Measurements from ENCODE around the gene CATSPERD.
"Not testable (repeated sequence)": the region's sequence is repeated elsewhere in the genome, so short reads cannot be mapped to it uniquely, and the experiment has no call there.

CATSPERD gene

DNA sequence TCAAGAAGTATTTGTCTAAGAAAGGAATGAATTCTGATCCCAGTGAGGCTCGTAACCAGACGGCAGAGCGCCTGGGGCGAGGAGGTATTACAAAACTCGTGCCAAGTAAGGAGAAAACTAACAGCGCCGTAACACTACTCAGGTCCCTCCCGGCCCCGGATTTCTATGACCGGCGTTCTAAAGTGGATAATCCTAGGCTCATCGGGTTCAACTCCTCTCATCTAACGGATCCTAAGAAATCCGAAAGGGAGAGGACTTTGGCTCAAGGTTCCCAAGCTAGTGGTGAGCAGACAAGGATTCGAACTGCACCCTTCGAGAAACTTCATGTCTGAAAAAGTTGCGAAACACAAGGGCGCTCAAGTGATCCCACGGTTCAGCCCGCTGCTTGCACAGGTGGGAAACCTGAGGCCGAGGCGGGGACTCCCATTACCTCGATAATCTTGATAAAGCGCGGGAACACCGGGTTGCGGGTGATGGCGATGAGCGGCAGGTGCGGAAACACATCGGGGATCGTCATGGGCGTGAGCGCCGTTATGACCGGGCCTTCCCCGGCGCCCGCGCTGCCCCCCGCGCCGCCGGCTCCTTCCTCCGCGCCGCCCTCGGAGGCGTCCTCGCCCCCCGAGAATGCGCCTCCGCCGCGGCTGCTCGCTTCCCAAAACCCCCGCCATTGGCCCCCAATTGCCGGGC is 1.0 kb upstream of the CATSPERD start:
- H3K9ac ChIP-seq (ENCODE audit: low read length), result peak overlapping the region; percentile 92
- H3K36me3 ChIP-seq (ENCODE audit: insufficient read depth, low read length), result no peaks in the 10 kb centered on the region
- H3K27ac ChIP-seq (ENCODE audit: low read depth, low read length), result peak overlapping the region; percentile 99
- peaks cover 14% of the 10 kb centered on the region for H3K4me1 ChIP-seq (ENCODE audit: insufficient read depth, low read length)
- peak overlapping the region; percentile 65 to 97 for H3K4me3 ChIP-seq (ENCODE audit: low read depth in 1 of 2, low read length in 2 of 2)
- H3K27me3 ChIP-seq (ENCODE audit: control insufficient read depth in 1 of 2, insufficient read depth in 2 of 2, low read length in 2 of 2), result no peaks in the 10 kb centered on the region
- no peaks in the 10 kb centered on the region for H3K9me3 ChIP-seq (ENCODE audit: low read length)

DNA sequence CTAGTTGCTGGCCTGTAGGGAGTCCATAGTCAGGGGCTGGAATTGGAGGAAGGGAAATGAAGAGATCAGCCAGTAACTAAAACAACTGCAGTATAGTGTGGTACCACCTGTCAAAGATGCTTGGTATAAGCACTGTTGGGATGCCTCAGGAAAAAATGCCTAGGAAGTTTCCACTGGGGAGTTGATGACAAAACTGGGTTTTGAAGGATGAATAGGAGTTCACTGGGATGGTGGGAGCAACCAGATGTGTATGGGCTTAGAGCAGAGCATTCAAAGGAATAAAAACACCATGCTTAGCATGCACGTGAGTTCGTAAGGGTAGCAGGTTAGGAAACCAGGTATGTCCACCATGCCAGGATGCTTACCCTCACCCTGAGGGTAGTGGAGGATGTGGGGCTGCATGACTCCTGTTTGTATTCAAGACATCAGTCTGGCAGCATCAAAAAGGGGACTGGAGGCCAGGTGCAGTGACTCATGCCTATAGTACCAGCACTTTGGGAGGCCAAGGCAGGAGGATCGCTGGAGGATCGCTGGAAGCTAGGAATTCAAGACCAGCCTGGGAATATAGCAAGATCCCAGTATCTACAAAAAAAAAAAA is 7.1 kb downstream of the CATSPERD start:
- no peaks in the 10 kb centered on the region for H3K4me1 ChIP-seq (ENCODE audit: insufficient read depth, low read length)
- no peaks in the 10 kb centered on the region for H3K9me3 ChIP-seq (ENCODE audit: low read length)
- H3K9ac ChIP-seq (ENCODE audit: low read length), result no peak overlapping the region
- no peaks in the 10 kb centered on the region for H3K27me3 ChIP-seq (ENCODE audit: control insufficient read depth in 1 of 2, insufficient read depth in 2 of 2, low read length in 2 of 2)
- no peak overlapping the region for H3K27ac ChIP-seq (ENCODE audit: low read depth, low read length)
- no peaks in the 10 kb centered on the region for H3K36me3 ChIP-seq (ENCODE audit: insufficient read depth, low read length)
- no peak overlapping the region for H3K4me3 ChIP-seq (ENCODE audit: low read depth in 1 of 2, low read length in 2 of 2)

DNA sequence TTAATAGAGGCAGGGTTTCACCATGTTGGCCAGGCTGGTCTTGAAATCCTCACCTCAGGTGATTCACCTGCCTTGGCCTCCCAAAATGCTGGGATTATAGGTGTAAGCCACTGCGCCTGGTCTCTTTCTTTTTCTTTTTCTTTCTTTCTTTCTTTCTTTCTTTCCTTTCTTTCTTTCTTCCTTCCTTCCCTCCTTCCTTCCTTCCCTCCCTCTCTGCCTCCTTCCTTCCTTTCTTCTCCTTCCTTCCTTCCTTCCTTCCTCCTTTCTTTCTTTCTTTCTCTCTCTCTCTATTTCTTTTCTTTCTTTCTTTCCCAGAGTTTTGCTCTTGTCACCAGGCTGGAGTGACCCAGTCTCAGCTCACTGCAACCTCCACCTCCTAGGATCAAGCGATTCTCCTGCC is 12.7 kb downstream of the CATSPERD start:
- H3K9ac ChIP-seq (ENCODE audit: low read length); H3K4me3 ChIP-seq (ENCODE audit: low read depth in 1 of 2, low read length in 2 of 2); H3K36me3 ChIP-seq (ENCODE audit: insufficient read depth, low read length); H3K4me1 ChIP-seq (ENCODE audit: insufficient read depth, low read length); H3K27ac ChIP-seq (ENCODE audit: low read depth, low read length); H3K27me3 ChIP-seq (ENCODE audit: control insufficient read depth in 1 of 2, insufficient read depth in 2 of 2, low read length in 2 of 2); H3K9me3 ChIP-seq (ENCODE audit: low read length): not testable (repeated sequence)

DNA sequence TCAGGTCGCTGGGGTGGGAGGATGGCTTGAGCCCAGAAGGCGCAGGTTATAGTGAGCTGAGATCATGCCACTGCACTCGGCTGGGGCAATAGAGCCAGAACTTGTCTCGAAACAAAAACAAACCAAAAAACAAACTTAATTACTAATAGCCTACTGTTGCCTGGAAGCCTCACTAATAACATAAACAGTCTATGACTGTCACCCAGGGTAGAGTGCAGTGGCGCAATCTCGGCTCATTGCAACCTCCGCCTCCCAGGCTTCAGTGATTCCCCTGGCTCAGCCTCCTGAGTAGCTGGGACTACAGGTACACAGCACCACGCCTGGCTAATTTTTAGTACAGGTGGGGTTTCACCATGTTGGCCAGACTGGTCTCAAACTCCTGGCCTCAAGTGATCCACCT is 18.0 kb downstream of the CATSPERD start:
- no peak overlapping the region for H3K4me3 ChIP-seq (ENCODE audit: low read depth in 1 of 2, low read length in 2 of 2)
- H3K27ac ChIP-seq (ENCODE audit: low read depth, low read length), result no peak overlapping the region
- no peaks in the 10 kb centered on the region for H3K27me3 ChIP-seq (ENCODE audit: control insufficient read depth in 1 of 2, insufficient read depth in 2 of 2, low read length in 2 of 2)
- H3K4me1 ChIP-seq (ENCODE audit: insufficient read depth, low read length), result no peaks in the 10 kb centered on the region
- no peak overlapping the region for H3K9ac ChIP-seq (ENCODE audit: low read length)
- no peaks in the 10 kb centered on the region for H3K9me3 ChIP-seq (ENCODE audit: low read length)
- H3K36me3 ChIP-seq (ENCODE audit: insufficient read depth, low read length), result no peaks in the 10 kb centered on the region

GRCh38 chr19:5742051-5742450 is 21.6 kb downstream of the CATSPERD start:
- H3K9ac ChIP-seq (ENCODE audit: low read length), result no peak overlapping the region
- H3K9me3 ChIP-seq (ENCODE audit: low read length), result no peaks in the 10 kb centered on the region
- no peak overlapping the region for H3K27ac ChIP-seq (ENCODE audit: low read depth, low read length)

DNA sequence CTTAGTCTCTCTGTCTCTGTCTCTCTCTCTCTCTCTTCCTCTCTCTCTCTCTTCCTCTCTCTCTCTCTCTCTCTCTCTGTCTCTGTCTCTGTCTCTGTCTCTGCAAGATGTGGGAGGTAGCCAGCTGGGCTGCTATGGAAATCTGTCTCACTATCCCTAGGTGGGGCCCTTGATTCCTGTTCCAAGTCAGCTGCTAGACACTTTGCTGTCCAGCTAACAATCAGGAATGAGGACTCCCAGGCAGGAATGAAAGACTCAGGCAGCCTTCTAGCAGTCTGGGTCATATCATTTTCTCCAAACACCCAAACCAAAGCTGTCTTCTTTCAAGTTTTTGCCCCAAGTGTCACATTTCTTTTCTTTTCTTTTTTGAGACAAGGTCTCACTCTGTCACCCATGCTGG is 23.2 kb downstream of the CATSPERD start:
- Histone ChIP-seq H3K27ac (ENCODE audit: low read depth, low read length) (no peak overlapping the region), H3K9me3 (ENCODE audit: low read length) (no peaks in the 10 kb centered on the region), H3K9ac (ENCODE audit: low read length) (no peak overlapping the region), H3K4me1 (ENCODE audit: insufficient read depth, low read length) (no peaks in the 10 kb centered on the region), H3K4me3 (ENCODE audit: low read depth in 1 of 2, low read length in 2 of 2) (no peak overlapping the region), H3K36me3 (ENCODE audit: insufficient read depth, low read length) (no peaks in the 10 kb centered on the region), H3K27me3 (ENCODE audit: control insufficient read depth in 1 of 2, insufficient read depth in 2 of 2, low read length in 2 of 2) (no peaks in the 10 kb centered on the region)

More at GRCh38 chr19:5742051-5742450, 21.6 kb downstream of the CATSPERD start:
- Histone ChIP-seq H3K36me3 (ENCODE audit: insufficient read depth, low read length) (no peaks in the 10 kb centered on the region), H3K4me1 (ENCODE audit: insufficient read depth, low read length) (no peaks in the 10 kb centered on the region), H3K4me3 (ENCODE audit: low read depth in 1 of 2, low read length in 2 of 2) (no peak overlapping the region), H3K27me3 (ENCODE audit: control insufficient read depth in 1 of 2, insufficient read depth in 2 of 2, low read length in 2 of 2) (no peaks in the 10 kb centered on the region)

- not testable (repeated sequence) for H3K36me3 ChIP-seq (ENCODE audit: insufficient read depth, low read length); H3K27ac ChIP-seq (ENCODE audit: low read depth, low read length); H3K4me3 ChIP-seq (ENCODE audit: low read depth in 1 of 2, low read length in 2 of 2); H3K27me3 ChIP-seq (ENCODE audit: control insufficient read depth in 1 of 2, insufficient read depth in 2 of 2, low read length in 2 of 2); H3K4me1 ChIP-seq (ENCODE audit: insufficient read depth, low read length); H3K9me3 ChIP-seq (ENCODE audit: low read length); H3K9ac ChIP-seq (ENCODE audit: low read length)
Measured at GRCh38 chr19:5744999-5745398, 24.6 kb downstream of the CATSPERD start.

GRCh38 chr19:5748920-5749319 is 28.5 kb downstream of the CATSPERD start:
- H3K9ac ChIP-seq (ENCODE audit: low read length); H3K4me3 ChIP-seq (ENCODE audit: low read depth in 1 of 2, low read length in 2 of 2); H3K27me3 ChIP-seq (ENCODE audit: control insufficient read depth in 1 of 2, insufficient read depth in 2 of 2, low read length in 2 of 2); H3K27ac ChIP-seq (ENCODE audit: low read depth, low read length); H3K9me3 ChIP-seq (ENCODE audit: low read length); H3K36me3 ChIP-seq (ENCODE audit: insufficient read depth, low read length); H3K4me1 ChIP-seq (ENCODE audit: insufficient read depth, low read length): not testable (repeated sequence)

- H3K4me3 ChIP-seq (ENCODE audit: low read depth in 1 of 2, low read length in 2 of 2), result no peak overlapping the region
- no peaks in the 10 kb centered on the region for H3K36me3 ChIP-seq (ENCODE audit: insufficient read depth, low read length)
- no peaks in the 10 kb centered on the region for H3K27me3 ChIP-seq (ENCODE audit: control insufficient read depth in 1 of 2, insufficient read depth in 2 of 2, low read length in 2 of 2)
- no peak overlapping the region for H3K9ac ChIP-seq (ENCODE audit: low read length)
- no peaks in the 10 kb centered on the region for H3K4me1 ChIP-seq (ENCODE audit: insufficient read depth, low read length)
- no peaks in the 10 kb centered on the region for H3K9me3 ChIP-seq (ENCODE audit: low read length)
- no peak overlapping the region for H3K27ac ChIP-seq (ENCODE audit: low read depth, low read length)
Measured at GRCh38 chr19:5749505-5749904, 29.1 kb downstream of the CATSPERD start.

- no peaks in the 10 kb centered on the region for H3K27me3 ChIP-seq (ENCODE audit: control insufficient read depth in 1 of 2, insufficient read depth in 2 of 2, low read length in 2 of 2)
Measured at GRCh38 chr19:5751709-5752108, 31.3 kb downstream of the CATSPERD start.

GRCh38 chr19:5753743-5754142 is 33.3 kb downstream of the CATSPERD start:
- H3K27ac ChIP-seq (ENCODE audit: low read depth, low read length), result no peak overlapping the region
- H3K4me3 ChIP-seq (ENCODE audit: low read depth in 1 of 2, low read length in 2 of 2), result no peak overlapping the region
- H3K9ac ChIP-seq (ENCODE audit: low read length), result no peak overlapping the region

More at GRCh38 chr19:5751709-5752108, 31.3 kb downstream of the CATSPERD start:
- no peak overlapping the region for H3K4me3 ChIP-seq (ENCODE audit: low read depth in 1 of 2, low read length in 2 of 2)
- no peaks in the 10 kb centered on the region for H3K9me3 ChIP-seq (ENCODE audit: low read length)
- no peak overlapping the region for H3K9ac ChIP-seq (ENCODE audit: low read length)
- H3K36me3 ChIP-seq (ENCODE audit: insufficient read depth, low read length), result no peaks in the 10 kb centered on the region
- H3K4me1 ChIP-seq (ENCODE audit: insufficient read depth, low read length), result no peaks in the 10 kb centered on the region
- no peak overlapping the region for H3K27ac ChIP-seq (ENCODE audit: low read depth, low read length)

GRCh38 chr19:5762608-5763217 is 42.3 kb downstream of the CATSPERD start:
- no peaks in the 10 kb centered on the region for H3K36me3 ChIP-seq (ENCODE audit: insufficient read depth, low read length)
- H3K4me3 ChIP-seq (ENCODE audit: low read depth in 1 of 2, low read length in 2 of 2), result no peak overlapping the region
- H3K9me3 ChIP-seq (ENCODE audit: low read length), result no peaks in the 10 kb centered on the region
- H3K27me3 ChIP-seq (ENCODE audit: control insufficient read depth in 1 of 2, insufficient read depth in 2 of 2, low read length in 2 of 2), result no peaks in the 10 kb centered on the region
- no peaks in the 10 kb centered on the region for H3K4me1 ChIP-seq (ENCODE audit: insufficient read depth, low read length)
- H3K9ac ChIP-seq (ENCODE audit: low read length), result no peak overlapping the region
- no peak overlapping the region for H3K27ac ChIP-seq (ENCODE audit: low read depth, low read length)

More at GRCh38 chr19:5753743-5754142, 33.3 kb downstream of the CATSPERD start:
- no peaks in the 10 kb centered on the region for H3K4me1 ChIP-seq (ENCODE audit: insufficient read depth, low read length)
- H3K27me3 ChIP-seq (ENCODE audit: control insufficient read depth in 1 of 2, insufficient read depth in 2 of 2, low read length in 2 of 2), result no peaks in the 10 kb centered on the region
- no peaks in the 10 kb centered on the region for H3K9me3 ChIP-seq (ENCODE audit: low read length)
- no peaks in the 10 kb centered on the region for H3K36me3 ChIP-seq (ENCODE audit: insufficient read depth, low read length)
